ENCODE results near the gene MAGEL2.
"Not testable (repeated sequence)": the region's sequence is repeated elsewhere in the genome, so short reads cannot be mapped to it uniquely, and the experiment has no call there.

MAGEL2 gene

GRCh38 chr15:23602124-23602523 is 45.5 kb downstream of the MAGEL2 start:
- no peak for DNase-seq

GRCh38 chr15:23599053-23599452 is 48.6 kb downstream of the MAGEL2 start:
- no peak for DNase-seq

GRCh38 chr15:23597278-23597677 is 50.4 kb downstream of the MAGEL2 start:
- not testable (repeated sequence) for DNase-seq

- DNase-seq: no peak
Measured at GRCh38 chr15:23596736-23597135, 50.9 kb downstream of the MAGEL2 start.

- DNase-seq: no peak
Measured at GRCh38 chr15:23595368-23595767, 52.3 kb downstream of the MAGEL2 start.

- DNase-seq: no peak
Measured at GRCh38 chr15:23594252-23594770, 53.4 kb downstream of the MAGEL2 start.

Data from CD4-positive, alpha-beta T cell treated with Interleukin-4 for 1 hour (primary cell).